Heart right ventricle (tissue), 16 donors: ENCODE measurements around the gene SYNE3. TPM values are rescaled to one million over a fixed set of nuclear protein-coding genes. Genes with fewer than 3 reads are reported as not detected.

Source experiments
- ATAC-seq, 8 donors: fragments of 200-7000 bp; cut with Tn5 transposase; one replicate each; pipeline ENCODE4 v1.9.1; 2020; ENCODE audit warnings: mild to moderate bottlenecking in 8 of 8, moderate library complexity in 8 of 8, moderate number of reproducible peaks in 1 of 8
- DNase-seq, 2 donors: peaks; one replicate each; pipeline ENCODE4 v3.0.0-alpha.2; 2020
- H3K27ac ChIP-seq, 10 donors: fragments of 200-600 bp; sonication (generic) in 2 of 10; one replicate each; pipeline versions ENCODE4 v1.5.0 to v1.8.0; 2020 to 2022; ENCODE audit warnings: mild to moderate bottlenecking in 3 of 10
- H3K27me3 ChIP-seq, 7 donors: fragments of 200-600 bp; one replicate each; pipeline ENCODE4 v1.8.0; 2021 to 2022; ENCODE audit warnings: mild to moderate bottlenecking in 2 of 7
- H3K36me3 ChIP-seq, 9 donors: fragments of 200-600 bp; sonication (generic) in 1 of 9; one replicate each; pipeline versions ENCODE4 v1.5.0 to v1.8.0; 2020 to 2022; ENCODE audit warnings: mild to moderate bottlenecking in 2 of 9
- H3K4me1 ChIP-seq, 9 donors: fragments of 200-600 bp; sonication (generic) in 1 of 9; one replicate each; pipeline versions ENCODE4 v1.5.0 to v1.8.0; 2020 to 2022; ENCODE audit warnings: mild to moderate bottlenecking in 4 of 9
- H3K4me3 ChIP-seq, 10 donors: fragments of 200-600 bp; sonication (generic) in 2 of 10; one replicate each; pipeline versions ENCODE4 v1.5.0 to v1.8.0; 2020 to 2022; ENCODE audit warnings: mild to moderate bottlenecking in 7 of 10, moderate library complexity in 2 of 10
- H3K9me3 ChIP-seq, 11 donors: fragments of 200-600 bp in 10 of 11; sonication (generic) in 2 of 11; one replicate each; pipeline versions ENCODE4 v1.5.0 to v1.8.0; 2013 to 2022; ENCODE audit warnings: mild to moderate bottlenecking in 2 of 11, control low read depth in 1 of 11, moderate library complexity in 1 of 11
- CTCF ChIP-seq, 9 donors: fragments of 200-600 bp; sonication (generic) in 2 of 9; IDR thresholded peaks; one replicate each; pipeline versions ENCODE4 v1.5.0 to v1.8.0; 2021 to 2022; ENCODE audit warnings: antibody characterized with exemption in 9 of 9, mild to moderate bottlenecking in 5 of 9, moderate library complexity in 1 of 9
- WGBS, 2 donors: extraction: QIAGEN DNeasy Blood & Tissue Kit; methylation state at CpG; one replicate each; pipeline ENCODE4 v1.1.7; 2013; ENCODE audit warnings: inconsistent platforms in 1 of 2; 5-methylcytosine and 5-hydroxymethylcytosine counted together
- intact Hi-C, 10 donors: fragments of 100-400 bp; cut with DNase I; formaldehyde crosslinking; loops; one replicate each; pipeline versions ENCODE4 v1.11.1 to v1.14.2; 2022
- polyA plus RNA-seq, 2 donors: library from polyadenylated mRNA; stranded (reverse); fragments of 200-250 nt; gene quantifications; one replicate each; pipeline ENCODE4 v1.2.3, GENCODE V29; 2013
- total RNA-seq, 10 donors: library from RNA; stranded (reverse); fragmentation: NEBNext Ultra II Directional in 3 of 10; extraction: Animal tissue kit (Norgen Biotek cat#: 25700) in 3 of 10; gene quantifications; one replicate each; pipeline versions ENCODE4 v1.2.1 to v1.2.4, GENCODE V29; 2021 to 2023
- donor health status: Arrhythmogenic right ventricular cardiomyopathy.
- donor health status: ischemic (EF 13 %, LVEDD 7.1; RV severe dilation, severe dysfunction).
- donor health status: healthy with polysubstance abuse.
- donor health status: DM: no; HTN: yes; CAD: no.
- donor health status: DM: no; HTN: no; CAD: no.
- donor health status: ischemic (EF 25% LVEDD 6.9; RV normal size, moderate dysfunction).
- donor health status: ischemic (EF 25% LVEDD 5.7; RV mildly dilated, moderate dysfunction).
- donor health status: healthy.
- donor health status: DM: yes; HTN: yes; CAD: no.
- donor health status: Ischemic cardiomyopathy.
- donor health status: ischemic (EF 35%, LVEDD 5.7; RV mildly dilated, moderate dysfunction).
- donor health status: nonischemic (EF 11% LVEDD 7.7; RV severe dilation, severe dysfunction).
- donor health status: DM: yes; HTN: yes; CAD: no.
- donor health status: PGD.
- donor health status: ischemic (EF 29% LVEDD 5.4; RV normal size, mild dysfunction).
- donor health status: nonischemic (EF 23%, LVEDD 6.1; RV moderate dilation, normal function).

The SYNE3 gene
- total and polyA plus RNA-seq, 12 donors: 1.5 to 15.4 (median 8.8) TPM

- Histone ChIP-seq H3K9me3 (no peaks in the 10 kb centered on the region), H3K4me1 (peaks cover 19 to 79% (median 70%) of the 10 kb centered on the region in 9 donors), H3K36me3 (peaks cover 0 to 18% (median 0%) of the 10 kb centered on the region in 9 donors), H3K4me3 (peak within 1 kb of the TSS; percentile 79 to 100 (median 95)), H3K27ac (peak within 1 kb of the TSS; percentile 62 to 91 (median 86)), H3K27me3 (no peaks in the 10 kb centered on the region)
- peak in 4 of 9 donors; percentile 19 to 31 (median 22) for TF ChIP-seq CTCF (IDR thresholded peaks at IDR 0.05)
- peak; percentile 95 to 100 for DNase-seq
- WGBS, 2 donors: 0% methylated on average over 95 to 97 of the region's 97 CpGs
- intact Hi-C loops: loop anchor here in 1 of 10 donors (5.0 kb wide), 1 partner anchor 92 kb away; no protein-coding TSS in a partner anchor
- peak; percentile 95 to 98 (median 97) for ATAC-seq
Measured at GRCh38 chr14:95534299-95535225, 18.1 kb upstream of the SYNE3 start, which contains the start of gene GLRX5. Gene GLRX5 (plus strand): TSS chr14:95535050. CDS start chr14:95535090, 40 bp downstream.

- Histone ChIP-seq H3K27ac (peak overlapping the region in 9 of 10 donors; percentile 77 to 91 (median 87)), H3K4me1 (peaks cover 19 to 72% (median 69%) of the 10 kb centered on the region in 9 donors), H3K36me3 (peaks cover 0 to 22% (median 0%) of the 10 kb centered on the region in 9 donors), H3K9me3 (no peaks in the 10 kb centered on the region), H3K4me3 (peak overlapping the region; percentile 77 to 100 (median 92)), H3K27me3 (no peaks in the 10 kb centered on the region)
- TF ChIP-seq CTCF (IDR thresholded peaks at IDR 0.05): no peak
- intact Hi-C loops: loop anchor here in 1 of 10 donors (5.0 kb wide), 1 partner anchor 92 kb away; no protein-coding TSS in a partner anchor
- DNase-seq (no peak), ATAC-seq (no peak)
- 0 to 1% methylated on average over 18 of the region's 18 CpGs for WGBS, 2 donors
Measured at GRCh38 chr14:95533822-95534221, 17.4 kb upstream of the SYNE3 start.

GRCh38 chr14:95533391-95533821 lies 17.0 kb upstream of the SYNE3 start:
- intact Hi-C loops: loop anchor here in 1 of 10 donors (5.0 kb wide), 1 partner anchor 91 kb away; no protein-coding TSS in a partner anchor
- Histone ChIP-seq H3K36me3 (peaks cover 0 to 22% (median 0%) of the 10 kb centered on the region in 9 donors), H3K9me3 (no peaks in the 10 kb centered on the region), H3K27ac (peak overlapping the region in 9 of 10 donors; percentile 77 to 91 (median 87)), H3K27me3 (no peaks in the 10 kb centered on the region), H3K4me1 (peaks cover 19 to 69% (median 67%) of the 10 kb centered on the region in 9 donors), H3K4me3 (peak overlapping the region; percentile 77 to 100 (median 92))
- ATAC-seq: no peak
- no peak for DNase-seq
- 6 to 7% methylated on average over 10 of the region's 10 CpGs for WGBS, 2 donors
- no peak for TF ChIP-seq CTCF (IDR thresholded peaks at IDR 0.05)

- ATAC-seq (no peak), DNase-seq (no peak)
- H3K27me3 ChIP-seq: no peaks in the 10 kb centered on the region
- TF ChIP-seq CTCF (IDR thresholded peaks at IDR 0.05): no peak
- peaks cover 17 to 65% (median 61%) of the 10 kb centered on the region in 9 donors for H3K4me1 ChIP-seq
- H3K9me3 ChIP-seq: no peaks in the 10 kb centered on the region
- H3K27ac ChIP-seq: peak overlapping the region in 3 of 10 donors; percentile 6 to 36 (median 16)
- no peak overlapping the region for H3K4me3 ChIP-seq
- WGBS, 2 donors: 45 to 61% methylated on average over 3 of the region's 3 CpGs
- peaks cover 0 to 22% (median 0%) of the 10 kb centered on the region in 9 donors for H3K36me3 ChIP-seq
- intact Hi-C loops: loop anchor here in 1 of 10 donors (5.0 kb wide), 1 partner anchor 90 kb away; no protein-coding TSS in a partner anchor
Measured at GRCh38 chr14:95531969-95532368, 15.5 kb upstream of the SYNE3 start.
